Loucy (cell line): ENCODE data around the gene CDH13.

Experiments used
- EZH2phosphoT487 ChIP-seq: fragments of 200-600 bp; IDR thresholded peaks from 2 replicates; pipeline ENCODE4 v1.6.1; 2018; ENCODE audit warnings: antibody characterized with exemption, mild to moderate bottlenecking, moderate library complexity, borderline replicate concordance
- TF ChIP-seq, protein P1 (sequence below): fragments of 200-600 bp; sonication (generic); conservative IDR thresholded peaks from 2 replicates; pipeline ENCODE4 v1.5.1; 2014; ENCODE audit warnings: mild to moderate bottlenecking, antibody characterized with exemption, low read length

GRCh38 chr16:83791916-83792315 lies 1165.1 kb downstream of the CDH13 start:
- TF ChIP-seq, protein P1, sequence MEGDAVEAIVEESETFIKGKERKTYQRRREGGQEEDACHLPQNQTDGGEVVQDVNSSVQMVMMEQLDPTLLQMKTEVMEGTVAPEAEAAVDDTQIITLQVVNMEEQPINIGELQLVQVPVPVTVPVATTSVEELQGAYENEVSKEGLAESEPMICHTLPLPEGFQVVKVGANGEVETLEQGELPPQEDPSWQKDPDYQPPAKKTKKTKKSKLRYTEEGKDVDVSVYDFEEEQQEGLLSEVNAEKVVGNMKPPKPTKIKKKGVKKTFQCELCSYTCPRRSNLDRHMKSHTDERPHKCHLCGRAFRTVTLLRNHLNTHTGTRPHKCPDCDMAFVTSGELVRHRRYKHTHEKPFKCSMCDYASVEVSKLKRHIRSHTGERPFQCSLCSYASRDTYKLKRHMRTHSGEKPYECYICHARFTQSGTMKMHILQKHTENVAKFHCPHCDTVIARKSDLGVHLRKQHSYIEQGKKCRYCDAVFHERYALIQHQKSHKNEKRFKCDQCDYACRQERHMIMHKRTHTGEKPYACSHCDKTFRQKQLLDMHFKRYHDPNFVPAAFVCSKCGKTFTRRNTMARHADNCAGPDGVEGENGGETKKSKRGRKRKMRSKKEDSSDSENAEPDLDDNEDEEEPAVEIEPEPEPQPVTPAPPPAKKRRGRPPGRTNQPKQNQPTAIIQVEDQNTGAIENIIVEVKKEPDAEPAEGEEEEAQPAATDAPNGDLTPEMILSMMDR: no peak
- no peak for TF ChIP-seq EZH2phosphoT487
